Hepatocyte (in vitro differentiated cells): ENCODE measurements around the gene TRNT1. TPM values are rescaled to one million over a fixed set of nuclear protein-coding genes. Genes with fewer than 3 reads are reported as not detected.

ENCODE experiments used
- DNase-seq: peaks from one replicate; pipeline ENCODE4 v3.0.0-alpha.2; 2016; ENCODE audit warnings: low spot score
- H2AFZ ChIP-seq: fragments of 200-600 bp; sonication (generic); 2 replicates; pipeline ENCODE4 v1.6.0; 2016; ENCODE audit warnings: antibody characterized with exemption, mild to moderate bottlenecking
- H3K27ac ChIP-seq: fragments of 200-600 bp; sonication (generic); 2 replicates; pipeline ENCODE4 v1.5.1; 2016; ENCODE audit warnings: mild to moderate bottlenecking
- H3K27me3 ChIP-seq: fragments of 200-600 bp; sonication (generic); 2 replicates; pipeline ENCODE4 v1.6.1; 2016
- H3K36me3 ChIP-seq: fragments of 200-600 bp; sonication (generic); replicated peaks from 2 replicates; pipeline ENCODE4 v1.5.1; 2016; ENCODE audit warnings: low read depth; ENCODE audit not compliant: insufficient read depth
- H3K4me1 ChIP-seq: fragments of 200-600 bp; sonication (generic); 2 replicates; pipeline ENCODE4 v1.5.1; 2016; ENCODE audit warnings: mild to moderate bottlenecking, moderate library complexity; ENCODE audit not compliant: insufficient read depth
- H3K4me2 ChIP-seq: fragments of 200-600 bp; sonication (generic); 2 replicates; pipeline ENCODE4 v1.6.0; 2016
- H3K4me3 ChIP-seq: fragments of 200-600 bp; sonication (generic); 2 replicates; pipeline ENCODE4 v1.5.1; 2016; ENCODE audit warnings: mild to moderate bottlenecking
- H3K79me2 ChIP-seq: fragments of 200-600 bp; sonication (generic); 2 replicates; pipeline ENCODE4 v1.6.0; 2017; ENCODE audit warnings: mild to moderate bottlenecking
- H3K9me2 ChIP-seq: fragments of 200-600 bp; sonication (generic); replicated peaks from 2 replicates; pipeline ENCODE4 v1.6.0; 2017; ENCODE audit warnings: mild to moderate bottlenecking; ENCODE audit not compliant: insufficient read depth
- H3K9me3 ChIP-seq: fragments of 200-600 bp; sonication (generic); 2 replicates; pipeline ENCODE4 v1.5.1; 2016; ENCODE audit warnings: low read depth, mild to moderate bottlenecking
- H4K20me1 ChIP-seq: fragments of 200-600 bp; sonication (generic); 2 replicates; pipeline ENCODE4 v1.6.0; 2016; ENCODE audit warnings: mild to moderate bottlenecking; ENCODE audit not compliant: insufficient read depth, poor library complexity, severe bottlenecking
- CTCF ChIP-seq: fragments of 200-600 bp; sonication (generic); IDR thresholded peaks from 2 replicates; pipeline ENCODE4 v1.5.1; 2016; ENCODE audit warnings: antibody characterized with exemption, mild to moderate bottlenecking; ENCODE audit not compliant: poor library complexity
- EZH2 ChIP-seq: fragments of 200-600 bp; sonication (generic); IDR thresholded peaks from 2 replicates; pipeline ENCODE4 v1.6.1; 2016; ENCODE audit warnings: antibody characterized with exemption, mild to moderate bottlenecking, borderline replicate concordance
- EZH2phosphoT487 ChIP-seq: fragments of 200-600 bp; sonication (generic); IDR thresholded peaks from one replicate; pipeline ENCODE4 v1.6.1; 2018; ENCODE audit warnings: antibody characterized with exemption, mild to moderate bottlenecking, low read depth, moderate library complexity; ENCODE audit not compliant: unreplicated experiment, severe bottlenecking
- WGBS: methylation state at CpG from one replicate; pipeline ENCODE4 v1.1.6; 2016; ENCODE audit warnings: low lambda C conversion rate; ENCODE audit errors: missing lambda C conversion rate; 5-methylcytosine and 5-hydroxymethylcytosine counted together
- polyA plus RNA-seq: library from polyadenylated mRNA; unstranded; fragments of >200 nt; fragmentation: Nextera tagmentation; extraction: Ambion mirVana; gene quantifications from 2 replicates; pipeline ENCODE4 v1.2.1, GENCODE V29; 2016
- total RNA-seq: library from RNA; depleted of rRNA; stranded (reverse); fragments of >200 nt; gene quantifications from 2 replicates; pipeline ENCODE4 v1.2.3, GENCODE V29; 2014

The TRNT1 gene
- total and polyA plus RNA-seq, 2 experiments from 2014 or later: 26.0 to 27.5 TPM

- no peaks in the 10 kb centered on the region for H3K79me2 ChIP-seq
- 100% methylated on average over 1 of the region's 1 CpG for WGBS
- no peaks in the 10 kb centered on the region for H3K4me1 ChIP-seq
- no peak overlapping the region for H3K27ac ChIP-seq
- H3K4me3 ChIP-seq: no peak overlapping the region
- H2AFZ ChIP-seq: no peak overlapping the region
- DNase-seq: no peak
- H3K36me3 ChIP-seq: peaks cover 8% of the 10 kb centered on the region
- no peak for TF ChIP-seq EZH2
- no peak for TF ChIP-seq CTCF
- no peak for TF ChIP-seq EZH2phosphoT487
- no peaks in the 10 kb centered on the region for H3K27me3 ChIP-seq
- H4K20me1 ChIP-seq: peaks cover 2% of the 10 kb centered on the region
- no peaks in the 10 kb centered on the region for H3K9me3 ChIP-seq
- H3K4me2 ChIP-seq: no peak overlapping the region
- no peaks in the 10 kb centered on the region for H3K9me2 ChIP-seq
Observed at GRCh38 chr3:3151513-3151912, 24.8 kb downstream of the TRNT1 start.

GRCh38 chr3:3154879-3155610 is 28.3 kb downstream of the TRNT1 start:
- no peaks in the 10 kb centered on the region for H3K79me2 ChIP-seq
- H3K36me3 ChIP-seq: peaks cover 8% of the 10 kb centered on the region
- H3K4me3 ChIP-seq: no peak overlapping the region
- no peak overlapping the region for H3K4me2 ChIP-seq
- no peak for TF ChIP-seq EZH2
- no peak for TF ChIP-seq EZH2phosphoT487
- TF ChIP-seq CTCF: no peak
- WGBS: 95% methylated on average over 5 of the region's 5 CpGs
- H3K9me3 ChIP-seq: no peaks in the 10 kb centered on the region
- no peak overlapping the region for H3K27ac ChIP-seq
- H2AFZ ChIP-seq: no peak overlapping the region
- H3K9me2 ChIP-seq: no peaks in the 10 kb centered on the region
- no peaks in the 10 kb centered on the region for H3K4me1 ChIP-seq
- no peaks in the 10 kb centered on the region for H3K27me3 ChIP-seq
- no peak for DNase-seq
- peaks cover 2% of the 10 kb centered on the region for H4K20me1 ChIP-seq

- Histone ChIP-seq H3K4me3 (no peak overlapping the region), H3K4me2 (no peak overlapping the region), H3K9me3 (no peaks in the 10 kb centered on the region), H3K9me2 (no peaks in the 10 kb centered on the region), H3K36me3 (peaks cover 8% of the 10 kb centered on the region), H3K27ac (no peak overlapping the region), H3K79me2 (no peaks in the 10 kb centered on the region), H3K4me1 (no peaks in the 10 kb centered on the region), H4K20me1 (peaks cover 2% of the 10 kb centered on the region), H3K27me3 (no peaks in the 10 kb centered on the region), H2AFZ (no peak overlapping the region)
- WGBS: 94% methylated on average over 8 of the region's 8 CpGs
- TF ChIP-seq CTCF (no peak), EZH2 (no peak), EZH2phosphoT487 (no peak)
- DNase-seq: no peak
Observed at GRCh38 chr3:3157484-3157883, 30.7 kb downstream of the TRNT1 start.
